SK-N-SH treated with all-trans-retinoic acid at 6 μM for 48 hours (cell line): ENCODE results near the gene PRM3.

Experiments used
- ATAC-seq: fragments of 200-7000 bp; cut with Tn5 transposase; 3 replicates; pipeline ENCODE4 v1.9.1; 2020; ENCODE audit warnings: mild to moderate bottlenecking, moderate library complexity
- ARNTL ChIP-seq: fragments of 450-650 bp; formaldehyde crosslinking; IDR thresholded peaks from 2 replicates; pipeline ENCODE4 v1.5.0; 2020; ENCODE audit warnings: low read depth, mild to moderate bottlenecking, moderate library complexity, borderline replicate concordance
- BACH2 ChIP-seq: fragments of 250-450 bp; sonication (Bioruptor Pico); IDR thresholded peaks from 2 replicates; pipeline ENCODE4 v1.9.0; 2021; ENCODE audit warnings: mild to moderate bottlenecking, borderline replicate concordance
- CREB5 ChIP-seq: fragments of 250-450 bp; sonication (Bioruptor Pico); IDR thresholded peaks from 2 replicates; pipeline ENCODE4 v1.5.1; 2020; ENCODE audit warnings: low read depth, mild to moderate bottlenecking, moderate library complexity
- CSDC2 ChIP-seq: fragments of 250-450 bp; sonication (Bioruptor Pico); IDR thresholded peaks from 2 replicates; pipeline ENCODE4 v1.5.0; 2020; ENCODE audit warnings: mild to moderate bottlenecking, moderate library complexity
- ESRRG ChIP-seq: fragments of 250-450 bp; sonication (Bioruptor Pico); IDR thresholded peaks from 2 replicates; pipeline ENCODE4 v1.6.1; 2021; ENCODE audit warnings: mild to moderate bottlenecking
- GLIS3 ChIP-seq: fragments of 250-450 bp; sonication (Bioruptor Pico); IDR thresholded peaks from 2 replicates; pipeline ENCODE4 v1.5.0; 2020; ENCODE audit warnings: mild to moderate bottlenecking, moderate library complexity
- ISL1 ChIP-seq: fragments of 250-450 bp; sonication (Bioruptor Pico); IDR thresholded peaks from 2 replicates; pipeline ENCODE4 v2.1.2; 2022; ENCODE audit warnings: mild to moderate bottlenecking, moderate library complexity
- PATZ1 ChIP-seq: fragments of 250-450 bp; sonication (Bioruptor Pico); IDR thresholded peaks from 2 replicates; pipeline ENCODE4 v1.8.0; 2020; ENCODE audit warnings: mild to moderate bottlenecking, moderate library complexity, borderline replicate concordance
- POU6F1 ChIP-seq: fragments of 250-450 bp; sonication (Bioruptor Pico); IDR thresholded peaks from 2 replicates; pipeline ENCODE4 v1.8.0; 2021; ENCODE audit warnings: low read depth, mild to moderate bottlenecking, moderate library complexity, borderline replicate concordance
- PPARA ChIP-seq: fragments of 250-450 bp; sonication (Bioruptor Pico); IDR thresholded peaks from 2 replicates; pipeline ENCODE4 v1.5.0; 2020; ENCODE audit warnings: mild to moderate bottlenecking, borderline replicate concordance
- SNAI2 ChIP-seq: fragments of 250-450 bp; sonication (Bioruptor Pico); IDR thresholded peaks from 2 replicates; pipeline ENCODE4 v1.5.0; 2020; ENCODE audit warnings: mild to moderate bottlenecking, moderate library complexity
- TCF4 ChIP-seq: fragments of 250-450 bp; sonication (Bioruptor Pico); IDR thresholded peaks from 2 replicates; pipeline ENCODE4 v1.8.0; 2021; ENCODE audit warnings: mild to moderate bottlenecking, moderate library complexity, borderline replicate concordance
- TOX ChIP-seq: fragments of 250-450 bp; sonication (Bioruptor Pico); IDR thresholded peaks from 2 replicates; pipeline ENCODE4 v1.8.0; 2021; ENCODE audit warnings: mild to moderate bottlenecking, moderate library complexity, borderline replicate concordance
- TSHZ2 ChIP-seq: fragments of 250-450 bp; sonication (Bioruptor Pico); IDR thresholded peaks from 2 replicates; pipeline ENCODE4 v1.5.0; 2020; ENCODE audit warnings: mild to moderate bottlenecking, moderate library complexity
- ZC3H10 ChIP-seq: fragments of 250-450 bp; sonication (Bioruptor Pico); IDR thresholded peaks from 2 replicates; pipeline ENCODE4 v1.5.1; 2021; ENCODE audit warnings: mild to moderate bottlenecking, moderate library complexity
- ZFP3 ChIP-seq: fragments of 250-450 bp; sonication (Bioruptor Pico); IDR thresholded peaks from 2 replicates; pipeline ENCODE4 v1.5.0; 2020; ENCODE audit warnings: mild to moderate bottlenecking, moderate library complexity
- ZFP30 ChIP-seq: fragments of 450-650 bp; formaldehyde crosslinking; IDR thresholded peaks from 2 replicates; pipeline ENCODE4 v1.5.0; 2022; ENCODE audit warnings: mild to moderate bottlenecking, moderate library complexity
- ZNF565 ChIP-seq: fragments of 450-650 bp; formaldehyde crosslinking; conservative IDR thresholded peaks from 2 replicates; pipeline ENCODE4 v1.5.0; 2020; ENCODE audit warnings: low read depth, mild to moderate bottlenecking, moderate library complexity
- ZNF70 ChIP-seq: fragments of 450-650 bp; formaldehyde crosslinking; IDR thresholded peaks from 2 replicates; pipeline ENCODE4 v1.5.0; 2020; ENCODE audit warnings: mild to moderate bottlenecking, moderate library complexity
- ZNF8 ChIP-seq: fragments of 450-650 bp; formaldehyde crosslinking; IDR thresholded peaks from 2 replicates; pipeline ENCODE4 v1.5.0; 2020; ENCODE audit warnings: mild to moderate bottlenecking, moderate library complexity

The PRM3 gene

GRCh38 chr16:11306381-11306780, 33.0 kb upstream of the PRM3 start (continued):
- no peak for TF ChIP-seq CREB5 (CRISPR knock-in tag)
- no peak for TF ChIP-seq PPARA (CRISPR knock-in tag)
- no peak for TF ChIP-seq ESRRG (CRISPR knock-in tag)
- TF ChIP-seq ZNF70 (CRISPR knock-in tag): no peak
- TF ChIP-seq GLIS3 (CRISPR knock-in tag): no peak
- no peak for TF ChIP-seq ZFP3 (CRISPR knock-in tag)

- peak; percentile 90 for ATAC-seq
- peak; percentile 35; the same call in 1 of the 2 replicates for TF ChIP-seq TCF4 (CRISPR knock-in tag)
- peak; percentile 46 for TF ChIP-seq ISL1
- no peak for TF ChIP-seq PPARA (CRISPR knock-in tag)
Measured at GRCh38 chr16:11303405-11304138, 30.1 kb upstream of the PRM3 start.

- ATAC-seq: no peak
- TF ChIP-seq GLIS3 (CRISPR knock-in tag) (no peak), POU6F1 (no peak), CSDC2 (no peak), TSHZ2 (CRISPR knock-in tag) (no peak), ZFP30 (CRISPR knock-in tag) (no peak), TCF4 (CRISPR knock-in tag) (no peak), PATZ1 (CRISPR knock-in tag) (no peak), ZNF565 (CRISPR knock-in tag) (no peak), ZNF70 (CRISPR knock-in tag) (no peak), TOX (CRISPR knock-in tag) (no peak), ARNTL (CRISPR knock-in tag) (no peak), ESRRG (CRISPR knock-in tag) (no peak), ZNF8 (CRISPR knock-in tag) (no peak), ZFP3 (CRISPR knock-in tag) (no peak), PPARA (CRISPR knock-in tag) (no peak), BACH2 (CRISPR knock-in tag) (no peak), ZC3H10 (no peak)
Measured at GRCh38 chr16:11302977-11303376, 29.5 kb upstream of the PRM3 start.

- no peak for ATAC-seq
- TF ChIP-seq ZFP3 (CRISPR knock-in tag): no peak
- TF ChIP-seq PATZ1 (CRISPR knock-in tag): no peak
- no peak for TF ChIP-seq BACH2 (CRISPR knock-in tag)
- no peak for TF ChIP-seq CREB5 (CRISPR knock-in tag)
- TF ChIP-seq SNAI2 (CRISPR knock-in tag): no peak
Measured at GRCh38 chr16:11301645-11302501, 28.4 kb upstream of the PRM3 start.
